IPS-NIHi7 (cell line): ENCODE data around the gene LDHD.

Source experiments
- DNase-seq: peaks from one replicate; pipeline ENCODE4 v3.0.0; 2012; ENCODE audit warnings: mixed read lengths; ENCODE audit errors: extremely low spot score

Gene LDHD

GRCh38 chr16:75062135-75062975 is 54.2 kb downstream of the LDHD start:
- no peak for DNase-seq
